ENCODE measurements around the gene ATXN7. TPM values are rescaled to one million over a fixed set of nuclear protein-coding genes. Genes with fewer than 3 reads are reported as not detected.
A peak's percentile ranks its signal among the peaks of the same experiment; 100 is the strongest.

Gene ATXN7
- total RNA-seq, 1 experiment from 2014 or later = 27.5 TPM

DNA sequence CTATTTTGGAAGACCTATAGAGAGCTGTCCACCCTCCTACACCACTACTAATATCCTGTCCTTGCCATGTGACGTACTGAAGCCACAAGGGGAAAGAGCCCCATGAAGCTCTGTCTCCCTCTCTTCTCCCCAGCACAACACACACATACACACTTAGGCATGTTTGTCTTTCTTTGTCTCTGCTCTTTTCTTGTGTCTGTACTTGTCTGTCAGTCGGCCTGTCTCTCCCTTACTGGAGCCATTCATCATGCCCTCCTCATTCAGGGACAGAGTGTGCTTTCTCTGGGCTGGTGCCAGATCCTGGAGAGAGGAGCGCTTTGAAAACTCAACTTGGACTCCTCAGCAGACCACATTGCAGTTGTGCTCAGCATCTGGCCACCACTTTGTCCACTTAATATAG lies 112.1 kb downstream of the ATXN7 start:
- H3K27ac ChIP-seq (ENCODE audit: low read depth, low read length) = no peak overlapping the region
- H3K27me3 ChIP-seq (ENCODE audit: insufficient read depth, low read length) = no peaks in the 10 kb centered on the region
- no peaks in the 10 kb centered on the region for H3K4me1 ChIP-seq (ENCODE audit: control insufficient read depth in 1 of 2, insufficient read depth in 2 of 2, low read length in 2 of 2)
- no peak for TF ChIP-seq RAD21 (IDR thresholded peaks at IDR 0.05; ENCODE audit: low read depth)
- ATAC-seq (no peak; the same call in 1 of the 2 replicates), DNase-seq (ENCODE audit: low read depth, low spot score) (no peak)
- intact Hi-C loops (cut with micrococcal nuclease) = no loop called here
- no peaks in the 10 kb centered on the region; the same call in 1 of the 2 replicates for H4K20me1 ChIP-seq (ENCODE audit: insufficient read depth)
- CTCF ChIA-PET = no interaction called here
- H3K9me2 ChIP-seq (ENCODE audit: insufficient read depth) = no peaks in the 10 kb centered on the region
- H3K36me3 ChIP-seq (ENCODE audit: control insufficient read depth in 1 of 2, insufficient read depth in 2 of 2, low read length in 2 of 2) = 0 out of 4 replicates have a peak, but pooled peaks cover 0 to 3% of the 10 kb centered on the region in 2 experiments
- POLR2A ChIA-PET = no interaction called here
- H3K4me3 ChIP-seq (replicated peaks in 1 of 2; ENCODE audit: low read depth in 1 of 2, low read length in 2 of 2) = no peak overlapping the region
- H2AFZ ChIP-seq (ENCODE audit: low read depth, low read length, poor library complexity, severe bottlenecking) = no peak overlapping the region
- H3K4me2 ChIP-seq (ENCODE audit: low read length) = no peak overlapping the region
- H3K9me3 ChIP-seq (ENCODE audit: control insufficient read depth in 1 of 2, insufficient read depth in 1 of 2, low read depth in 1 of 2, low read length in 2 of 2) = no peaks in the 10 kb centered on the region
- peaks cover 11% of the 10 kb centered on the region for H3K79me2 ChIP-seq (ENCODE audit: insufficient read depth, low read length)
- RAD21 ChIA-PET (ENCODE audit: low non-redundant PET in 1 of 2, low total read pairs in 2 of 2, uncharacterized antibody in 2 of 2, unreplicated experiment in 2 of 2) = no interaction called here
- no TSS peak for BruUV-seq (replicated peaks)
- H3K9ac ChIP-seq (ENCODE audit: low read length) = no peak overlapping the region

DNA sequence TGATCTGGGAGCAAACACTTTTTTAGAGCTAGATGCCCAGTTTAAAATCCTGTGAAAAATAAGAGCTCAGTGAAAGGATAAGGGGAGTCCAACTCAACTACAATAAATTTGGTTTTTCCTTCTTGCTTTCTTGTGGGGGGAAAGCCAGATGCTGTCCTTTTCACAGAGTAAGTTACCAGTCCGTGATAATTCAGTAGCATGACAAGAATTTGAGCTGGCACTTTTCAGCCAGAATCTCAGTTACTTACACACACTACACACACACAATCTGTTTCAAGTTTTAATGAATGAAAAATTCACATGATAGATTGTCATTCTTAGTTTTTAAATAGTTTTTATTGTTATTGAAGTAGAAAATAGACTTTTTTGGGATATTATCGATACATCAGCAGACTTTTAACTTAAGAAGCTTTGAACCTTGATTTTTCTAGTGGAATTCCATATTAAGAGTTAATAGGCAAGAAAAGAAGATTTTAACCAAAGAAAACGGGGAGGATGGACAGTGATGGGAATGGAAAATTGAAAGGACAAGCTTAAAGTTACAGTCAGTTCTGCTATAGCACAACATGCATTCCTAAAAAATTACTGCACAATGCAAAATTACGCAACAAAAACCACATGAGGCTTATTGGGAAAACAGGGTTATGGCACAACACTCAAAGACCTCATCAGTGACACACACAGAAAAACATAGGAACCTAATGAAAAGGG lies 112.6 kb downstream of the ATXN7 start:
- no peak overlapping the region for H3K9ac ChIP-seq (ENCODE audit: low read length)
- no peak overlapping the region for H3K27ac ChIP-seq (ENCODE audit: low read depth, low read length)
- no peaks in the 10 kb centered on the region; the same call in 1 of the 2 replicates for H4K20me1 ChIP-seq (ENCODE audit: insufficient read depth)
- peaks cover 8% of the 10 kb centered on the region for H3K79me2 ChIP-seq (ENCODE audit: insufficient read depth, low read length)
- no peaks in the 10 kb centered on the region for H3K4me1 ChIP-seq (ENCODE audit: control insufficient read depth in 1 of 2, insufficient read depth in 2 of 2, low read length in 2 of 2)
- ATAC-seq (no peak), DNase-seq (ENCODE audit: low read depth, low spot score) (no peak)
- intact Hi-C loops (cut with micrococcal nuclease) = no loop called here
- H3K27me3 ChIP-seq (ENCODE audit: insufficient read depth, low read length) = no peaks in the 10 kb centered on the region
- no peaks in the 10 kb centered on the region for H3K9me3 ChIP-seq (ENCODE audit: control insufficient read depth in 1 of 2, insufficient read depth in 1 of 2, low read depth in 1 of 2, low read length in 2 of 2)
- no peak overlapping the region for H3K4me2 ChIP-seq (ENCODE audit: low read length)
- RAD21 ChIA-PET (ENCODE audit: low non-redundant PET in 1 of 2, low total read pairs in 2 of 2, uncharacterized antibody in 2 of 2, unreplicated experiment in 2 of 2) = no interaction called here
- CTCF ChIA-PET = no interaction called here
- no peak overlapping the region for H3K4me3 ChIP-seq (replicated peaks in 1 of 2; ENCODE audit: low read depth in 1 of 2, low read length in 2 of 2)
- H3K36me3 ChIP-seq (ENCODE audit: control insufficient read depth in 1 of 2, insufficient read depth in 2 of 2, low read length in 2 of 2) = 0 out of 4 replicates have a peak, but pooled peaks cover 0 to 3% of the 10 kb centered on the region in 2 experiments
- TF ChIP-seq POLR2AphosphoS5 (IDR thresholded peaks at IDR 0.05; ENCODE audit: low read depth, low read length) (no peak), CEBPB (IDR thresholded peaks at IDR 0.05; ENCODE audit: low read depth) (peak; percentile 48; the same call in 1 of the 2 replicates)
- POLR2A ChIA-PET = no interaction called here
- BruUV-seq (replicated peaks) = no TSS peak
- no peak overlapping the region for H2AFZ ChIP-seq (ENCODE audit: low read depth, low read length, poor library complexity, severe bottlenecking)
- H3K9me2 ChIP-seq (ENCODE audit: insufficient read depth) = no peaks in the 10 kb centered on the region

All from HCT116 (cell line).